GM12891 (cell line): ENCODE measurements around the gene TIGD6.

Experiments used
- POLR2A ChIP-seq: IDR thresholded peaks from 2 replicates; pipeline ENCODE4 v1.6.1; 2011; ENCODE audit warnings: low read depth, low read length, control low read depth
- POU2F2 ChIP-seq: IDR thresholded peaks from 2 replicates; pipeline ENCODE4 v1.6.1; 2011; ENCODE audit warnings: low read depth, mild to moderate bottlenecking, control low read depth, low read length, moderate library complexity
- TAF1 ChIP-seq: IDR thresholded peaks from 2 replicates; pipeline ENCODE4 v1.6.1; 2011; ENCODE audit warnings: low read depth, low read length, control low read depth

- TF ChIP-seq POU2F2 (no peak), POLR2A (no peak), TAF1 (no peak)
Observed at GRCh38 chr5:150015415-150015814, 15.0 kb upstream of the TIGD6 start.
